PC-9 (cell line): ENCODE measurements around the gene AHRR.

Experiments
- EZH2 ChIP-seq: fragments of 200-600 bp; sonication (generic); IDR thresholded peaks from 2 replicates; pipeline ENCODE4 v1.8.0; 2017; ENCODE audit warnings: antibody characterized with exemption, low read depth
- TF ChIP-seq, protein P1 (sequence below): fragments of 200-600 bp; sonication (generic); conservative IDR thresholded peaks from 2 replicates; pipeline ENCODE4 v1.6.1; 2017; ENCODE audit warnings: mixed run types, antibody characterized with exemption, mild to moderate bottlenecking, moderate library complexity

DNA sequence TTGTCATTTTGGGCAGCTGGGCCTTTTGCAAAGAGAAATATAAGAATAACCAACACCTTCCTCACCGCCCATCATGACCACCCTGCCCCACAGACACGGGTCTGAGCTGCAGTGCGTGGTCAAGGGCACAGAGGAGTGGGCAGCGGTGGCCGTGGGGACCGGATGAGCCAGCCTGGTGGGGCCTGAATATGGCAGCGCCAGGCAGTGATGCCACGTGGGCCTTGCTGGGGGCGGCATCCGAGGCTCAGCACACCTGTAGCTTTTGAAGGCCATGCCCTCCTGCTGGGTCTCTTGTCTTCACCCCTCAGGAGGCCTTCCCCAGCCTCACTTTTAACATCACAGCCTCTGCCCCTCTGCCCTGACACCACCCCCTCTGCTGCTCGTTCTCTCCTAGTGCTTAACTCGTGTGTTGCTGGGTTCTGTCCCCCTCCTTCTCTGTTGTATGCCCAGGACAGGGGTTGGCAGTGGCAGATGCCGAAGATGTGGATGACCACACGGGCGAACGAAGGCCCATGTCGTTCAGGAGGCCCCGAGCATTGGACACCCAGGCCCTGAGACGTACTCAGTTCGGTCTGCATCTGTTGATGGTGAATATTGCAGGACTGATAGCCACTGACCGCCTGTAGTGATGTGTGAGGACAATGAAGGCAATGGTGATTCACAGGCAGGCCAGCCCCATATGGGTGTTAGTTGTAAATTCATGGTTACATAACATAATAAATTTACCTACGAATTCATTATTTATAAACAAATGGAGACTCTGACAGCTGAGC, 46.0 kb downstream of the AHRR start:
- TF ChIP-seq, protein P1, sequence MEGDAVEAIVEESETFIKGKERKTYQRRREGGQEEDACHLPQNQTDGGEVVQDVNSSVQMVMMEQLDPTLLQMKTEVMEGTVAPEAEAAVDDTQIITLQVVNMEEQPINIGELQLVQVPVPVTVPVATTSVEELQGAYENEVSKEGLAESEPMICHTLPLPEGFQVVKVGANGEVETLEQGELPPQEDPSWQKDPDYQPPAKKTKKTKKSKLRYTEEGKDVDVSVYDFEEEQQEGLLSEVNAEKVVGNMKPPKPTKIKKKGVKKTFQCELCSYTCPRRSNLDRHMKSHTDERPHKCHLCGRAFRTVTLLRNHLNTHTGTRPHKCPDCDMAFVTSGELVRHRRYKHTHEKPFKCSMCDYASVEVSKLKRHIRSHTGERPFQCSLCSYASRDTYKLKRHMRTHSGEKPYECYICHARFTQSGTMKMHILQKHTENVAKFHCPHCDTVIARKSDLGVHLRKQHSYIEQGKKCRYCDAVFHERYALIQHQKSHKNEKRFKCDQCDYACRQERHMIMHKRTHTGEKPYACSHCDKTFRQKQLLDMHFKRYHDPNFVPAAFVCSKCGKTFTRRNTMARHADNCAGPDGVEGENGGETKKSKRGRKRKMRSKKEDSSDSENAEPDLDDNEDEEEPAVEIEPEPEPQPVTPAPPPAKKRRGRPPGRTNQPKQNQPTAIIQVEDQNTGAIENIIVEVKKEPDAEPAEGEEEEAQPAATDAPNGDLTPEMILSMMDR: no peak
- no peak for TF ChIP-seq EZH2
